Cardiac septum (tissue), 1 donor: ENCODE results near the gene CDADC1. TPM values are rescaled to one million over a fixed set of nuclear protein-coding genes. Genes with fewer than 3 reads are reported as not detected.
"Not testable (repeated sequence)": the region's sequence is repeated elsewhere in the genome, so short reads cannot be mapped to it uniquely, and the experiment has no call there.

Experiments
- DNase-seq: peaks from one replicate; pipeline ENCODE4 v3.0.0-alpha.2; 2020; ENCODE audit warnings: low spot score
- intact Hi-C: fragments of 100-400 bp; cut with DNase I; formaldehyde crosslinking; loops from one replicate; pipeline ENCODE4 v1.14.0; 2022
- total RNA-seq: library from RNA; stranded (reverse); fragmentation: NEBNext Ultra II Directional; extraction: Animal tissue kit (Norgen Biotek cat#: 25700); gene quantifications from one replicate; pipeline ENCODE4 v1.2.1, GENCODE V29; 2021
- donor health status: DM: no; HTN: no; CAD: no.

CDADC1 gene
- total RNA-seq, 1 donor from 2014 or later: 7.1 TPM

- DNase-seq: no peak
- intact Hi-C loops: loop anchor here (10.0 kb wide), 1 partner anchor 175 kb away; no protein-coding TSS in a partner anchor
These were observed 32.2 kb downstream of the CDADC1 start for GRCh38 chr13:49279885-49280284.

GRCh38 chr13:49287995-49288394, 40.3 kb downstream of the CDADC1 start:
- DNase-seq: no peak
- intact Hi-C loops: no loop called here

- intact Hi-C loops: no loop called here
- no peak for DNase-seq
These were observed 40.7 kb downstream of the CDADC1 start for GRCh38 chr13:49288458-49288857.

GRCh38 chr13:49292742-49293486, 45.2 kb downstream of the CDADC1 start:
- DNase-seq: no peak

GRCh38 chr13:49294723-49295122, 47.0 kb downstream of the CDADC1 start:
- intact Hi-C loops: not testable (repeated sequence)

More at GRCh38 chr13:49292742-49293486, 45.2 kb downstream of the CDADC1 start:
- intact Hi-C loops: no loop called here

GRCh38 chr13:49295244-49295643, 47.5 kb downstream of the CDADC1 start:
- DNase-seq: no peak
- intact Hi-C loops: no loop called here

More at GRCh38 chr13:49294723-49295122, 47.0 kb downstream of the CDADC1 start:
- not testable (repeated sequence) for DNase-seq

GRCh38 chr13:49296659-49297058, 48.9 kb downstream of the CDADC1 start:
- intact Hi-C loops: no loop called here
- DNase-seq: no peak

GRCh38 chr13:49297338-49297737, 49.6 kb downstream of the CDADC1 start:
- intact Hi-C loops: no loop called here
- DNase-seq: no peak

- DNase-seq: no peak
- intact Hi-C loops: no loop called here
These were observed 50.7 kb downstream of the CDADC1 start for GRCh38 chr13:49298416-49298815.

GRCh38 chr13:49298903-49299605, 51.3 kb downstream of the CDADC1 start:
- DNase-seq: no peak
- intact Hi-C loops: no loop called here

- intact Hi-C loops: loop anchor here (2.0 to 5.0 kb wide), 2 partner anchors 97 to 137 kb away; no protein-coding TSS in a partner anchor
- no peak for DNase-seq
These were observed 52.6 kb downstream of the CDADC1 start for GRCh38 chr13:49300276-49300675.

GRCh38 chr13:49300739-49301589, 53.2 kb downstream of the CDADC1 start:
- DNase-seq: no peak
- intact Hi-C loops: loop anchor here (1.0 to 5.0 kb wide), 3 partner anchors 96 to 306 kb away; no protein-coding TSS in a partner anchor

GRCh38 chr13:49302222-49302621, 54.5 kb downstream of the CDADC1 start:
- intact Hi-C loops: loop anchor here (5.0 kb wide), 1 partner anchor 95 kb away; no protein-coding TSS in a partner anchor
- DNase-seq: no peak

- DNase-seq: no peak
- intact Hi-C loops: loop anchor here (5.0 kb wide), 1 partner anchor 94 kb away; no protein-coding TSS in a partner anchor
These were observed 55.1 kb downstream of the CDADC1 start for GRCh38 chr13:49302817-49303216.

GRCh38 chr13:49303533-49304252, 56.0 kb downstream of the CDADC1 start:
- intact Hi-C loops: loop anchor here (5.0 kb wide), 1 partner anchor 94 kb away; no protein-coding TSS in a partner anchor
- no peak for DNase-seq

GRCh38 chr13:49304356-49304755, 56.6 kb downstream of the CDADC1 start:
- intact Hi-C loops: loop anchor here (5.0 kb wide), 1 partner anchor 93 kb away; no protein-coding TSS in a partner anchor
- no peak for DNase-seq

GRCh38 chr13:49304763-49305700, 57.3 kb downstream of the CDADC1 start:
- no peak for DNase-seq
- intact Hi-C loops: loop anchor here (5.0 kb wide), 1 partner anchor 92 kb away; no protein-coding TSS in a partner anchor
